ENCODE measurements around the gene HDLBP.

DNA sequence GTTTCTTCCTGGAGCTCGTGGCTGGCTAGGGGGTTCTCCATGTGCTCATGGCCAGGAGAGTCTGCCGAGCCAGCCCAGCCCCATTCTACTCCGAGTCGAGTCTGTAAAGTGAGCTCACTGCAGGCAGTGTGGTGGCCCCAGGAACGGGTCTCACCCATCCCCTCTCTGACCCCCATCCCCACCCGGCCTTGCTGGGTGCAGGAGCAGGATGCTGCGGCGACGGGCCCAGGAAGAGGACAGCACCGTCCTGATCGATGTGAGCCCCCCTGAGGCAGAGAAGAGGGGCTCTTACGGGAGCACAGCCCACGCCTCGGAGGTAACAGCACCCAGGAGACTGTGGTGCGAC, 125.6 kb downstream of the HDLBP start:
- TF ChIP-seq, protein P1, sequence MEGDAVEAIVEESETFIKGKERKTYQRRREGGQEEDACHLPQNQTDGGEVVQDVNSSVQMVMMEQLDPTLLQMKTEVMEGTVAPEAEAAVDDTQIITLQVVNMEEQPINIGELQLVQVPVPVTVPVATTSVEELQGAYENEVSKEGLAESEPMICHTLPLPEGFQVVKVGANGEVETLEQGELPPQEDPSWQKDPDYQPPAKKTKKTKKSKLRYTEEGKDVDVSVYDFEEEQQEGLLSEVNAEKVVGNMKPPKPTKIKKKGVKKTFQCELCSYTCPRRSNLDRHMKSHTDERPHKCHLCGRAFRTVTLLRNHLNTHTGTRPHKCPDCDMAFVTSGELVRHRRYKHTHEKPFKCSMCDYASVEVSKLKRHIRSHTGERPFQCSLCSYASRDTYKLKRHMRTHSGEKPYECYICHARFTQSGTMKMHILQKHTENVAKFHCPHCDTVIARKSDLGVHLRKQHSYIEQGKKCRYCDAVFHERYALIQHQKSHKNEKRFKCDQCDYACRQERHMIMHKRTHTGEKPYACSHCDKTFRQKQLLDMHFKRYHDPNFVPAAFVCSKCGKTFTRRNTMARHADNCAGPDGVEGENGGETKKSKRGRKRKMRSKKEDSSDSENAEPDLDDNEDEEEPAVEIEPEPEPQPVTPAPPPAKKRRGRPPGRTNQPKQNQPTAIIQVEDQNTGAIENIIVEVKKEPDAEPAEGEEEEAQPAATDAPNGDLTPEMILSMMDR (conservative IDR thresholded peaks at IDR 0.05): no peak
- TF ChIP-seq ZFX (IDR thresholded peaks at IDR 0.05): no peak

Data from C4-2B (cell line).